Colonic mucosa (tissue), 4 donors: ENCODE results near the gene BTBD2. TPM values are rescaled to one million over a fixed set of nuclear protein-coding genes. Genes with fewer than 3 reads are reported as not detected.

Source experiments
- DNase-seq: peaks from one replicate; pipeline ENCODE4 v3.0.0-alpha.2; 2020
- H3K27ac ChIP-seq: fragments of 200-600 bp; one replicate; pipeline ENCODE4 v1.8.0; 2021
- H3K27me3 ChIP-seq: fragments of 200-600 bp; one replicate; pipeline ENCODE4 v1.8.0; 2021
- H3K36me3 ChIP-seq: fragments of 200-600 bp; one replicate; pipeline ENCODE4 v1.8.0; 2021
- H3K4me1 ChIP-seq: fragments of 200-600 bp; one replicate; pipeline ENCODE4 v1.8.0; 2021; ENCODE audit warnings: mild to moderate bottlenecking
- H3K4me3 ChIP-seq: fragments of 200-600 bp; one replicate; pipeline ENCODE4 v1.8.0; 2021
- H3K9ac ChIP-seq, 2 donors: one replicate each; pipeline ENCODE4 v1.7.0; 2013; ENCODE audit warnings: control low read depth in 2 of 2, low read depth in 2 of 2, low read length in 2 of 2
- H3K9me3 ChIP-seq: fragments of 200-600 bp; one replicate; pipeline ENCODE4 v1.8.0; 2021
- CTCF ChIP-seq: fragments of 200-600 bp; IDR thresholded peaks from one replicate; pipeline ENCODE4 v1.8.0; 2022; ENCODE audit warnings: antibody characterized with exemption, mild to moderate bottlenecking
- intact Hi-C: fragments of 100-400 bp; cut with DNase I; formaldehyde crosslinking; loops from one replicate; pipeline ENCODE4 v1.14.1; 2022
- total RNA-seq, 2 donors: library from RNA; stranded (reverse); fragmentation: NEBNext Ultra II Directional in 1 of 2; extraction: Animal tissue kit (Norgen Biotek cat#: 25700) in 1 of 2; gene quantifications; one replicate each; pipeline ENCODE4 v1.2.1, GENCODE V29; 2021
- donor health status: healthy.
- donor health status: DM: no; HTN: no; CAD: no.
- donor health status: DM: no; HTN: no; CAD: no.

Gene BTBD2
- total RNA-seq, 2 donors from 2014 or later = 74.5 to 81.5 TPM

GRCh38 chr19:2039089-2039958 lies 23.8 kb upstream of the BTBD2 start:
- intact Hi-C loops = no loop called here
- DNase-seq = no peak
- peaks cover 3% of the 10 kb centered on the region for H3K9me3 ChIP-seq
- H3K27ac ChIP-seq = no peak overlapping the region
- peaks cover 21% of the 10 kb centered on the region for H3K4me1 ChIP-seq
- H3K4me3 ChIP-seq = no peak overlapping the region
- TF ChIP-seq CTCF = no peak
- H3K36me3 ChIP-seq = peaks cover 27% of the 10 kb centered on the region
- no peak overlapping the region for H3K9ac ChIP-seq
- H3K27me3 ChIP-seq = no peaks in the 10 kb centered on the region

- Histone ChIP-seq H3K9ac (no peak overlapping the region), H3K4me1 (peaks cover 20% of the 10 kb centered on the region), H3K36me3 (peaks cover 27% of the 10 kb centered on the region), H3K9me3 (peaks cover 3% of the 10 kb centered on the region), H3K4me3 (no peak overlapping the region), H3K27ac (no peak overlapping the region), H3K27me3 (no peaks in the 10 kb centered on the region)
- TF ChIP-seq CTCF = no peak
- intact Hi-C loops = no loop called here
- no peak for DNase-seq
Observed at GRCh38 chr19:2038284-2039088, 23.0 kb upstream of the BTBD2 start.

- no peak overlapping the region for H3K27ac ChIP-seq
- intact Hi-C loops = no loop called here
- peaks cover 14% of the 10 kb centered on the region for H3K4me1 ChIP-seq
- peaks cover 27% of the 10 kb centered on the region for H3K36me3 ChIP-seq
- no peaks in the 10 kb centered on the region for H3K27me3 ChIP-seq
- TF ChIP-seq CTCF = no peak
- no peak overlapping the region for H3K9ac ChIP-seq
- peaks cover 3% of the 10 kb centered on the region for H3K9me3 ChIP-seq
- no peak overlapping the region for H3K4me3 ChIP-seq
- DNase-seq = no peak
Observed at GRCh38 chr19:2037651-2038255, 22.2 kb upstream of the BTBD2 start.

GRCh38 chr19:2036424-2036823 lies 20.9 kb upstream of the BTBD2 start:
- intact Hi-C loops = no loop called here
- Histone ChIP-seq H3K9ac (no peak overlapping the region), H3K9me3 (peaks cover 3% of the 10 kb centered on the region), H3K4me1 (peaks cover 14% of the 10 kb centered on the region), H3K27ac (no peak overlapping the region), H3K36me3 (peaks cover 27% of the 10 kb centered on the region), H3K4me3 (no peak overlapping the region), H3K27me3 (no peaks in the 10 kb centered on the region)
- no peak for TF ChIP-seq CTCF
- no peak for DNase-seq

- H3K27ac ChIP-seq = no peak overlapping the region
- H3K27me3 ChIP-seq = no peaks in the 10 kb centered on the region
- peaks cover 9% of the 10 kb centered on the region for H3K4me1 ChIP-seq
- H3K9ac ChIP-seq = no peak overlapping the region
- intact Hi-C loops = no loop called here
- peaks cover 23% of the 10 kb centered on the region for H3K36me3 ChIP-seq
- no peak for DNase-seq
- H3K4me3 ChIP-seq = no peak overlapping the region
- TF ChIP-seq CTCF = no peak
- H3K9me3 ChIP-seq = peaks cover 3% of the 10 kb centered on the region
Observed at GRCh38 chr19:2035590-2035991, 20.1 kb upstream of the BTBD2 start.
